ENCODE results near the gene IRF9. TPM values are rescaled to one million over a fixed set of nuclear protein-coding genes. Genes with fewer than 3 reads are reported as not detected.

Gene IRF9
- total and polyA plus RNA-seq, 5 experiments from 2014 or later, result 46.6 to 116 (median 68.6) TPM

DNA sequence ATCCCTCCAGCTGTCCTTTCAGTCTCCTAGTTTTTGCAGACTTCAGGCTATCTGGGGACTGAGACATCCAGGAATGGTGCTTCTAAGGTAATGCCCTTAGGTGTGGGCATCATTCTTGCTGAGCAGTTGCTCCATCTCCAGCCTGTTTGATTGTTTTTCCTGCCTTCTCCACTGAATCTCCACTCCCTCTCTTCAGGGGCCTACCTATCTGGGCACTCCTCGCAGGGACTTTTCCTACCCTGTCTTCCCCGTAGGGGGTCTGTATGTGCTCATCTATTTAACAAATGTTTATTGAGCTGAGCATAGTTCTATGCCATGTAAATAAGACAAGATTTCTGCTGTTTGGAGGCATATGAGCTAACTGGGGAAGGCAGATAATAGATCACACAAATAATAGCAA is 28.1 kb upstream of the IRF9 start:
- H3K9me3 Mint-ChIP-seq, result no peaks in the 10 kb centered on the region
- peaks cover 25 to 47% (median 44%) of the 10 kb centered on the region in 4 donors for H3K4me1 Mint-ChIP-seq
- H3K4me3 Mint-ChIP-seq, result peak overlapping the region in 8 of 10 donors; percentile 21 to 85 (median 65)
- peak overlapping the region; percentile 74 to 96 (median 93) for H3K27ac Mint-ChIP-seq
- DNase-seq (no peak), ATAC-seq (no peak)
- peaks cover 0 to 4% (median under 1%) of the 10 kb centered on the region in 3 donors for H3K36me3 Mint-ChIP-seq
- POLR2A ChIA-PET, result interaction anchor here (1.0 to 9.5 kb wide), 7 partner anchors 8 to 63 kb away, joined by 3 to 177 read pairs (median 4); partner anchors contain the start of genes DCAF11, EMC9, NRL and PSME2
- H3K27me3 Mint-ChIP-seq, result no peaks in the 10 kb centered on the region

DNA sequence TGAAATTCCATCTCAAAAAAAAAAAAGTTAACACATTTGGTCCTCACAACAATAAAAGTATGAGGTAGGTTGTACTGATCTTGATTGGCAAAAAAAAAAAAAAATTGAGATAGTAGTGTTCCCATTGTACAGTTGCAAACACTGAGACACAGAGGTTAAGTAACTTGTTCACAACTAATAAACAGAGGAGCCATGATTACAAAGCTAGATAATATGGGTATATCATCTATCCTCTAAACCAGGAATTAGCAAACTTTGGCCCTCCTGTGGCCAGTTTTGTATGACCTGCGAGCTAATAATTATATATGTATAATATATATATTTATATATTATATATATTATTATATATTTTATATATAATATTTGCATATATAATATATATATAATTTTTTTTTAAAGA is 27.3 kb upstream of the IRF9 start:
- Mint-ChIP-seq H3K9me3 (no peaks in the 10 kb centered on the region), H3K4me3 (peak overlapping the region in 1 of 10 donors; percentile 22), H3K4me1 (peaks cover 28 to 54% (median 50%) of the 10 kb centered on the region in 4 donors), H3K27me3 (no peaks in the 10 kb centered on the region), H3K27ac (peak overlapping the region in 1 of 10 donors; percentile 18), H3K36me3 (peaks cover 0 to 11% (median 5%) of the 10 kb centered on the region in 3 donors)
- DNase-seq (no peak), ATAC-seq (no peak)
- POLR2A ChIA-PET, result interaction anchor here (0.7 to 9.5 kb wide), 9 partner anchors 13 to 1205 kb away, joined by 3 to 177 read pairs (median 4); partner anchors contain the start of genes DCAF11, NRL, PRMT5 and PSME2

DNA sequence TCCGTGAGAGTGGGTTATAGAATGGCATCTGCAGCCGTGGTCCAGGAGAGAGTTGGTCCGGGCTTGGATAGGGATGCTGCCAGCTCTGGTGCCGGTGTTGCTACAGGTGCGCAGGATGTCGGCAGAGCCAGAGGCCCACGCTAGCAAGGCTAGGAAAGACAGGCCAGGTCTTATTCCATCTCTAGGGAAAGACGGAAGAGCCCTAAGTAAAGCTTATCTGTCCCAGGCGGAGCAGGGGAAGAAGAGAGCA is 25.6 kb upstream of the IRF9 start:
- POLR2A ChIA-PET, result interaction anchor here (0.7 to 9.5 kb wide), 18 partner anchors 8 to 295 kb away, joined by 3 to 177 read pairs (median 4); partner anchors contain the start of genes CHMP4A, DCAF11, GMPR2 and IRF9
- Mint-ChIP-seq H3K9me3 (no peaks in the 10 kb centered on the region), H3K4me3 (peak overlapping the region; percentile 87 to 98 (median 93)), H3K27me3 (no peaks in the 10 kb centered on the region), H3K27ac (peak overlapping the region; percentile 86 to 96 (median 94)), H3K36me3 (peaks cover 0 to 19% (median 8%) of the 10 kb centered on the region in 3 donors), H3K4me1 (peaks cover 33 to 68% (median 63%) of the 10 kb centered on the region in 4 donors)
- ATAC-seq (peak in 1 of 2 donors; percentile 4), DNase-seq (no peak)

DNA sequence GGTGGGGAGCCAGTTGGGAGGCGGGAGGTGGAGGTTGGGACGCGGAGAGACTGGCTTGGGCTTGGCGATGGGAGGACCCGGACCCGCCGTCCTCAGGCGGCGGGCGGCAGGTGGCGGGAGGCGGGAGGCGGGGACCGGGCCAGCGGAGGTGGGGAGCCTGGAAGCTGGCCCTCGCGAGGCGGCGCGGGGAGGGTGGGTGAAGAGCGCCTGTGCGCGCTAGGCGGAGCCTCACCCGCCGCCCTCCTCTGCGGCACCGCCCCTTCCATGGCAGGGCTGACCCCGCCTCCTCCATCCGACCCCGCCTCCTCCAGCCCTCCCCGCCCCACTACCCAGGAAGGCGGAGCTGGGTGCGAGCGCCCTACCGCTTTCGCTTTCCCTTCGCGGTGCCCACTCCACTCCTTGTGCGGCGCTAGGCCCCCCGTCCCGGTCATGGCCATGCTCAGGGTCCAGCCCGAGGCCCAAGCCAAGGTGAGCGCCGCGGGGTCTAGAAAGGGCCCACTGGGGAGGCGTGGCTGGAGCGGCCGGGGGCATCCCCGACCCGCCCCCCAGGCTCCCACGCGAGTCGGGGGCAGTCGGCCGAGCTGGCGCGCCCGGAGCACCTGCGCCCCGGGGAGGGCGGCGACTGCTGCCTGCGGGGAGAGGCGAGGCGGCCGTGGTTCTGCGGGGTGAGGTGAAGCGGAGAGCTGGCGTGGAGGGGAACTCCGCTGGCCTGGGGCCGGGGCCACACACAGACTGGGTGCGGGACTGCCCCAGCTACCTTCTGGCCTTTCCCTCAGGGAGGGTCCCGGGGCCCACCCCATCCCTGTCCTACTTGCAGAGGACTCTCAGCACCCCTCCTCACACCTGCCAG is 25.0 kb upstream of the IRF9 start, which contains the start of gene PSME1:
TSS of gene PSME1 (plus strand) at position 361 of the 850 bp plus-strand sequence. CDS start at position 430, 69 bp downstream.
- DNase-seq (peak; percentile 88 to 96 (median 94)), ATAC-seq (peak; percentile 88 to 94)
- peaks cover 0 to 19% (median 8%) of the 10 kb centered on the region in 3 donors for H3K36me3 Mint-ChIP-seq
- POLR2A ChIA-PET, result interaction anchor here (0.7 to 9.5 kb wide), 21 partner anchors 8 to 295 kb away, joined by 3 to 177 read pairs (median 4); partner anchors contain the start of genes CHMP4A, DCAF11, GMPR2 and IRF9
- no peaks in the 10 kb centered on the region for H3K9me3 Mint-ChIP-seq
- peak within 1 kb of the TSS; percentile 86 to 97 (median 94) for H3K27ac Mint-ChIP-seq
- peak within 1 kb of the TSS; percentile 87 to 98 (median 93) for H3K4me3 Mint-ChIP-seq
- peaks cover 34 to 68% (median 66%) of the 10 kb centered on the region in 4 donors for H3K4me1 Mint-ChIP-seq
- H3K27me3 Mint-ChIP-seq, result no peaks in the 10 kb centered on the region

DNA sequence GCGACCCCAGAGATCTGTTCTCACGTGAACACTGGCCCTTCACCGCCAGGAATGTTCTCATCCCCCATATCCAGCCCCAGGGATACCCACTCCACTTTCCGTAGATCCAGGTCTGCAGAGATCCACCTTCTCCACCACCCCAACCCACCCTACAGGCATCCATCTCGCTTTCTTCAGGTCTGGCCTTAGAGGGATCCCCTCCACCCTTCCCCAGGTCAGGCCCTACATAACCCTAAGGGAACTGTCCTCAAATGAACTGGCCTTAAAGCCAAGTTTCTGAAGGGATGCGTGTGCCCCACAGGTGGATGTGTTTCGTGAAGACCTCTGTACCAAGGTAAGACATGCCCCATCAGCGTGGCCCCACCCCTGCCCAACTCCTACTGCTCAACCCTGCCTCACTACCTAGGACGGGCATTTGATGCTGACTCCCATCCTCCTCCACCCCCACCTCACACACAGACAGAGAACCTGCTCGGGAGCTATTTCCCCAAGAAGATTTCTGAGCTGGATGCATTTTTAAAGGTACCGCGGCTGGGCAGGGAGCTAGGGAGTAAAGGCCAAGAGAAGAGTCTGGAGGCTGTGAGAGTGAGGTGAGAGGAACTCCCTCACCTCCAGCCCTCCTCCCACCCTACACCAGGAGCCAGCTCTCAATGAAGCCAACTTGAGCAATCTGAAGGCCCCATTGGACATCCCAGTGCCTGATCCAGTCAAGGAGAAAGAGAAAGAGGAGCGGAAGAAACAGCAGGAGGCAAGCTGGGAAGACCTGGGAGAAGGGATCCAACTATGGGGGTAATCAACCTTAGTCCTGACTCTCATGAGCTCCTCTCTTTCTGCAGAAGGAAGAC is 24.2 kb upstream of the IRF9 start:
- no peak for ATAC-seq
- H3K27me3 Mint-ChIP-seq, result no peaks in the 10 kb centered on the region
- H3K36me3 Mint-ChIP-seq, result peaks cover 0 to 19% (median 8%) of the 10 kb centered on the region in 3 donors
- peaks cover 32 to 71% (median 65%) of the 10 kb centered on the region in 4 donors for H3K4me1 Mint-ChIP-seq
- H3K9me3 Mint-ChIP-seq, result no peaks in the 10 kb centered on the region
- DNase-seq, result no peak
- H3K27ac Mint-ChIP-seq, result peak overlapping the region; percentile 81 to 97 (median 92)
- peak overlapping the region; percentile 86 to 91 (median 89) for H3K4me3 Mint-ChIP-seq
- POLR2A ChIA-PET, result interaction anchor here (0.7 to 9.5 kb wide), 18 partner anchors 7 to 293 kb away, joined by 3 to 177 read pairs (median 4); partner anchors contain the start of genes CHMP4A, DCAF11, GMPR2 and IRF9

DNA sequence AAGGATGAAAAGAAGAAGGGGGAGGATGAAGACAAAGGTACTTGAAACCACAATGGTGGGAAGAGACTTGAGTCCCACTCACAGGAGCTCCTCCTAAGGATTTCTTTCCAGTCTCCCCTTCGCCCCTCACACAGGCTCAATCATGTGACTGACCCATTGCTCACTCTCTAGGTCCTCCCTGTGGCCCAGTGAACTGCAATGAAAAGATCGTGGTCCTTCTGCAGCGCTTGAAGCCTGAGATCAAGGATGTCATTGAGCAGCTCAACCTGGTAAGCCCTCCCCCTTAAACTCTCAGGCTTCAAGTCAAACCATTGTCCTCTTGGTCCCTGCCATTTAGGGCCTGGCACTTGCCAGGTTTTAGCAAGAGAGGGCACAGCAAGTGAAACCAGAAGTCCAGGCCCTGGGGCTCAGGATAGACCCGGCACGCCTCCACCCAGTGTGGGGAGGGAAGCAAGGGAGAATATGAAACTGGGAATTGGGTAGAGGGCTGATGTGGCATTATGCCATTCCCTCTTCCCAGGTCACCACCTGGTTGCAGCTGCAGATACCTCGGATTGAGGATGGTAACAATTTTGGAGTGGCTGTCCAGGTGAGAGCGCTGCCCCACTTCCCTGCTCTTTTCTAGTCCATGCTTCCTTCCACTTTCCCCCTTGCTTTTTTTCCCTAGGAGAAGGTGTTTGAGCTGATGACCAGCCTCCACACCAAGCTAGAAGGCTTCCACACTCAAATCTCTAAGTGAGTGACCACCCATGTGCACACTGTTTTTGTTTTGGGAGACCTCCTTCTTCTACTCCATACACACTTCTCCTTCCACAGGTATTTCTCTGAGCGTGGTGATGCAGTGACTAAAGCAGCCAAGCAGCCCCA is 23.3 kb upstream of the IRF9 start:
- POLR2A ChIA-PET, result interaction anchor here (0.5 to 9.5 kb wide), 12 partner anchors 9 to 292 kb away, joined by 3 to 177 read pairs (median 4); partner anchors contain the start of genes DCAF11, IRF9, KHNYN and NRL
- Mint-ChIP-seq H3K4me3 (peak overlapping the region; percentile 55 to 91 (median 89)), H3K27me3 (no peaks in the 10 kb centered on the region), H3K27ac (peak overlapping the region in 9 of 10 donors; percentile 57 to 93 (median 86)), H3K36me3 (peaks cover 0 to 19% (median 8%) of the 10 kb centered on the region in 3 donors), H3K4me1 (peaks cover 29 to 67% (median 62%) of the 10 kb centered on the region in 4 donors), H3K9me3 (no peaks in the 10 kb centered on the region)
- ATAC-seq (no peak), DNase-seq (no peak)

DNA sequence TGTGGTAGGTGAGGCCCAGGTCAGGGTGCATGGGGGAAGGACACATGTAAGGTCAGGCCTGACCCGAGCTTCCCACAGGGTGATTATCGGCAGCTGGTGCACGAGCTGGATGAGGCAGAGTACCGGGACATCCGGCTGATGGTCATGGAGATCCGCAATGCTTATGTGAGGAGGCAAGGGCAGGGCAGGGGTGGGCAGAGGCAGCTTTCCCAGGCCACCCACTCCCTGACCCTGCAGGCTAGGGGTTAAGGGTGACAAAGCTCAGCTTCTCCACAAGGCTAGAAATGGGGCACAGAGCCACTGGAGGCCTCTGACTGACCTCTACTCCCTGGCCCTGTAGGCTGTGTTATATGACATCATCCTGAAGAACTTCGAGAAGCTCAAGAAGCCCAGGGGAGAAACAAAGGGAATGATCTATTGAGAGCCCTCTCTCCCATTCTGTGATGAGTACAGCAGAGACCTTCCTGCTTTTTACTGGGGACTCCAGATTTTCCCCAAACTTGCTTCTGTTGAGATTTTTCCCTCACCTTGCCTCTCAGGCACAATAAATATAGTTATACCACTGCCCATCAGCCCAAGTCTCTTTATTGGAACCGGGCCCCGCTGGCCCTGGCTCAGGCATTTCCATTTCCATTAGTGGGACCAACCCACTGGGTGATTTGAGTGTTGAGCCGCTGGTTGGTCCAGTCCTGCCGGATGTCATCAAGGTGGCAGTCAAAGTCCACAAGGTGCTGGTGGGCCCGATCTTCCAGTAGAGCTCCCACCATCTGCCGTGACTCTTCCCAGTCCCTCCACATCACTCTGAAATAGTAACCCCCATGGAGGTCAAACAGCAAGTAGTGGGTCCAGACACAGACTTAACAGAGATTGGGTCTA is 22.4 kb upstream of the IRF9 start:
- DNase-seq (no peak), ATAC-seq (no peak)
- POLR2A ChIA-PET, result interaction anchor here (0.5 to 9.5 kb wide), 6 partner anchors 8 to 132 kb away, joined by 3 to 177 read pairs (median 4); partner anchors contain the start of genes DCAF11, NRL, PSME2 and RABGGTA
- Mint-ChIP-seq H3K4me3 (peak overlapping the region; percentile 41 to 91 (median 72)), H3K9me3 (no peaks in the 10 kb centered on the region), H3K27me3 (no peaks in the 10 kb centered on the region), H3K4me1 (peaks cover 26 to 70% (median 64%) of the 10 kb centered on the region in 4 donors), H3K27ac (peak overlapping the region in 8 of 10 donors; percentile 38 to 87 (median 76)), H3K36me3 (peaks cover 0 to 25% (median 8%) of the 10 kb centered on the region in 3 donors)

DNA sequence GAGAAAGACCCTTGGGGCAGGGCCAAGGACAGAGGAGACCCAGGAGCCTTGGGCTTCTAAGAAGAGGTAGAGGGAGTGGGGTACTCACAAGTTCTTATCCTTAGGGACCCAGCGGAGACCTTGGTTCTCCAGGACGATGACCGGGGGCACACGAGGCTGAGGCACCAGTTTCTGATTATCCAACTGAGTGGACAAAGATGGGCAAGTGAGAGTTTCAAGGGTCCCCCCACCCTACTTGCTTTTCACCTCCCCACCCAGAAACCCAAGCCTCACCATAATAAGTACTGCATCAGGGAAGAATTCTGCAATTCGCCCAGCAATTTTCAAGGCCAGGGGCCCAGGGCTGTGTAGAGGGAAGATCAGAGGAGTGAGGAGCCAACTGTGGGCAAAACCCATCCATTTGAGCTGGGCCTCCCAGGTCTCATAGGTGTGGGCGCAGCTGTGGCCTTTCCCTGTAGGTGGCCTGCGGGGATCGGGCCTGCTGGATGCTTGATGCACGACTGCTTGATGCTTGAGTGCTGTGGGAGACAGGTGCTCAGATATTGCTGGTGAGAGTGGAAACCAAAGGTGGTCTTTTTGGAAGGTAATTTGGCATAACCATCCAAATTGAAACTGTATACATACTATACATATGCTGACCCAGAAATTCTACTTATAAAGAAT is 21.7 kb upstream of the IRF9 start:
- peaks cover 0 to 33% (median 8%) of the 10 kb centered on the region in 3 donors for H3K36me3 Mint-ChIP-seq

DNA sequence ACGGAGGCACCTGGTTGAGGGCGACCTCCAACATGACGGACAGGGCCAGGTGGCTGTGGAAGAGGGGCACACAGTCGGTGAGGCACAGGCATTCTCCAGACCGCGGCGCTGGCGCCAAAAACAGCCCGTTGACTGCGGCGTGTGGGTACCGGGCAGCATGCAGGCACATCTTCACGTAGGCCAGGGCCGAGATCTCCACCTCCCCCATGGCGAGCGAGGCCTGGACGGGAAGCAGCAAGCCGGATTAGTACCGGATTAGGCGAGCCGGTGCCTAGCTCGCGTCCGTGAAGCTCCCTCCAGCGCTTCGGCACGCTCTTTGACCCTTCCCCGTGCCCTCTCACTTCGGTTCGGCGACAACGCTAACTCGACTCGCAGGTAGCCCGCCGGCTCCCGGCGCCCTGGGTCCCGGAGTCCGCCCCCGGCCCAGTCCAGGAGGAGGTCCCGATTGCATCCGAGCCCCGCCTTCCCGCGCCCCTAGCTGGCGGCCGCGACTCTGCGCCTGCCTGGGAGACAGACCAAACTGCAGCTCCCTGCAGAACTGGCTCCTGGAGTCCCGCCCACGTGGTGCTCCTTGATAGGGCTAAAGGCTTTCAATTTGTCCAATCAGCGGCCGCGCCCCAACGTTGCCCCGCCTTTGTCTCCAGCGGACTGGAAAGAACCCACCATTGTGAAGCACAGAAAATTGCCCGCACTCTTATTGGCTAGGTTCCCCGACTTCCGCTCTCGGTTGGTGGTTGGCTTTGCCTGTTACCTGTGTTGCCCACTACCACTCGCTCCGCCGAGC is 19.8 kb upstream of the IRF9 start, which contains the start of gene EMC9:
TSS of gene EMC9 (minus strand) at position 495 of the 784 bp plus-strand sequence. CDS start at position 208, 287 bp downstream.
- POLR2A ChIA-PET, result interaction anchor here (0.6 to 2.6 kb wide), 16 partner anchors 9 to 290 kb away, joined by 3 to 33 read pairs (median 4); partner anchors contain the start of genes DCAF11, IPO4, IRF9 and NRL
- DNase-seq (peak; percentile 95 to 100 (median 99)), ATAC-seq (peak; percentile 90 to 93)
- H3K27ac Mint-ChIP-seq, result peak within 1 kb of the TSS; percentile 83 to 97 (median 94)
- H3K4me1 Mint-ChIP-seq, result peaks cover 31 to 88% (median 79%) of the 10 kb centered on the region in 4 donors
- H3K4me3 Mint-ChIP-seq, result peak within 1 kb of the TSS; percentile 88 to 96 (median 91)
- no peaks in the 10 kb centered on the region for H3K9me3 Mint-ChIP-seq
- peaks cover 0 to 36% (median 8%) of the 10 kb centered on the region in 3 donors for H3K36me3 Mint-ChIP-seq
- no peaks in the 10 kb centered on the region for H3K27me3 Mint-ChIP-seq

More for the DNA sequence above, 21.7 kb upstream of the IRF9 start:
- peak overlapping the region in 9 of 10 donors; percentile 18 to 86 (median 58) for H3K27ac Mint-ChIP-seq
- POLR2A ChIA-PET, result interaction anchor here (4.1 to 9.5 kb wide), 2 partner anchors 7 to 23 kb away, joined by 64 to 177 read pairs; partner anchors contain the start of genes DCAF11, NRL, PSME2 and RNF31
- H3K4me1 Mint-ChIP-seq, result peaks cover 29 to 75% (median 69%) of the 10 kb centered on the region in 4 donors
- no peaks in the 10 kb centered on the region for H3K9me3 Mint-ChIP-seq
- no peak for DNase-seq
- ATAC-seq, result no peak
- H3K27me3 Mint-ChIP-seq, result no peaks in the 10 kb centered on the region
- H3K4me3 Mint-ChIP-seq, result peak overlapping the region; percentile 31 to 89 (median 66)
